KOPT-K1 (cell line): Measurements from ENCODE around the gene TCF3.

Experiments used
- H3K27ac ChIP-seq: fragments of 200-600 bp; sonication (generic); 2 replicates; pipeline ENCODE4 v1.5.1; 2016; ENCODE audit warnings: antibody characterized with exemption, mild to moderate bottlenecking, low read depth, low read length; ENCODE audit not compliant: poor library complexity, severe bottlenecking
- H3K36me3 ChIP-seq: fragments of 200-600 bp; sonication (generic); 2 replicates; pipeline ENCODE4 v1.5.1; 2017; ENCODE audit warnings: antibody characterized with exemption, mild to moderate bottlenecking, low read length, moderate library complexity; ENCODE audit not compliant: insufficient read depth
- H3K9me3 ChIP-seq: fragments of 200-600 bp; sonication (generic); 2 replicates; pipeline ENCODE4 v1.5.1; 2017; ENCODE audit warnings: antibody characterized with exemption, low read length, mild to moderate bottlenecking; ENCODE audit not compliant: insufficient read depth, poor library complexity, severe bottlenecking

The TCF3 gene

DNA sequence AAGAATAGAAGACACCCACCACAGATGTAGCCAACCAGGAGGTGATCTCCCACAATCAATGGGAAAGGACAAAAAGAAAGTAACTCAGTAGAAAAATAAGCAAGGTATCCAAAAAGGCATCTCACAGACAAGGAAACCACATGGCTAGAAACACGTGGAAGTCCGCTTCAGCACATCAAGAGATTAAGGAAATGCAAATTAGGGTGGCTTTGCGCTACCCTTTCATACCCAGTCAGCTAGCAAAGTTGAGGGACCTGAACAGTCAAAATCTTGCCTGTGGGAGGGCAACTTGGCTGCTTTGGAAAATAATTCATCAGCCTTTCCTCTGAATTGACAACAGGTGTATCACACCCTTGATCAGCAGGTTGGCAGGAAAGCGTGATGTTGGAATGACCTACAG lies 35.5 kb downstream of the TCF3 start:
- Histone ChIP-seq H3K36me3 (peaks cover 99% of the 10 kb centered on the region), H3K27ac (no peak overlapping the region), H3K9me3 (no peaks in the 10 kb centered on the region)

- Histone ChIP-seq H3K36me3 (peaks cover 99% of the 10 kb centered on the region), H3K27ac (no peak overlapping the region)
Measured at GRCh38 chr19:1616396-1616795, 36.0 kb downstream of the TCF3 start.

GRCh38 chr19:1615156-1615765 lies 37.2 kb downstream of the TCF3 start:
- H3K27ac ChIP-seq = no peak overlapping the region
- H3K36me3 ChIP-seq = peaks cover 100% of the 10 kb centered on the region
- H3K9me3 ChIP-seq = no peaks in the 10 kb centered on the region

More at GRCh38 chr19:1616396-1616795, 36.0 kb downstream of the TCF3 start:
- H3K9me3 ChIP-seq = no peaks in the 10 kb centered on the region

GRCh38 chr19:1613808-1614570 lies 38.4 kb downstream of the TCF3 start:
- H3K9me3 ChIP-seq = no peaks in the 10 kb centered on the region
- H3K27ac ChIP-seq = peak overlapping the region; percentile 48
- peaks cover 100% of the 10 kb centered on the region for H3K36me3 ChIP-seq

DNA sequence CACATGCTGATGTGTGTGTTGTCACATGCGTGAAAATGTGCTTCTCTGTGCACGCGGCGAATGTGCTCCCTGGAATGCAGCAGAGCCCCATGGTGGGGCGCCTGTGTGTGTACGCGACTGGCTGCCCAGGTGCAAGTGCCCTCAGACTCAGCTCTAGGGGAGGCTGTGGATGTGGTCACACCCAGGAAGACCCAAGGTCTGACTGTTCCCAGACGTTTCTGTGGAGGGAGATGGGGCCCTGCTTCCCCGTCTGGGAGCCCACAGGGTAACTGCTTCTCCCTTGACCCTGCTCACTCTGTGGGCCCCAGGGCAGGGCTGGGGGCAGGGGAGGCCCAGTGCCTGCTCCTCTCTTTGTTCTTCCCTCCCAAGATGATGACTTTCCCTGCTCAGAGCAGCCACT lies 39.3 kb downstream of the TCF3 start:
- Histone ChIP-seq H3K36me3 (peaks cover 96% of the 10 kb centered on the region), H3K27ac (peak overlapping the region; percentile 48)

DNA sequence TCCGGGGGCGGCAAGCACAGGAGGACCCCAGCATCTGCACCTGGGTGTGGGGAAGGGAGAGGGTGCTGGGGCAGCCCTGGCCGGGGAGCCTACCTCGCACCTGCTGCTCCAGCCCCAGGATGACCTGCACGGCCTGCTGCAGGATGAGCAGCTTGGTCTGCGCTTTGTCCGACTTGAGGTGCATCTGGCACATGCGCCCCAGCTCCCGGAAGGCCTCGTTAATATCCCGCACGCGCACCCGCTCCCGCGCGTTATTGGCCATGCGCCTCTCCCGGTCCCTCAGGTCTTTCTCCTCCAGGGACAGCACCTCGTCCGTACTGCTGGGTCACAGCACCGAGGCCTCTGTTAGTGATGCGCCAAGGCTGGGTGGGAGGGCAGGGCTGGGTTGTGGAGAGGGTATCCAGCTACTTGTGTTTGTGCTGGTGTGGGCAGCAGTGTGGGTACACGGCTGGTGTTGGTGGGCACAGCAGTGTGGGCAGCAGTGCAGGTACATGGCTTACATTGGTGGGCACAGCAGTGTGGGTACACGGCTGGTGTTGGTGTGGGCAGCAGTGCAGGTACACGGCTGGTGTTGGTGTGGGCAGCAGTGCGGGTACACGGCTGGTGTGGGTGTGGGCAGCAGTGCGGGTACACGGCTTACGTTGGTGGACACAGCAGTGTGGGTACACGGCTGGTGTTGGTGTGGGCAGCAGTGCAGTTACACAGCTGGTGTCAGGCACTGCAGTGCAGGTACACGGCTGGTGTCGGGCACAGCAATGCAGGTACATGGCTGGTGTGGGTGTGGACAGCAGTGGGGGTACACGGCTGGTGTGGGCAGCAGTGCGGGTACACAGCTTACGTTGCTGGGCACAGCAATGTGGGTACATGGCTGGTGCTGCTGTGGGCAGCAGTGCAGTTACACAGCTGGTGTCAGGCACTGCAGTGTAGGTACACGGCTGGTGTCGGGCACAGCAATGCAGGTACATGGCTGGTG lies 40.0 kb downstream of the TCF3 start:
- Histone ChIP-seq H3K36me3 (peaks cover 88% of the 10 kb centered on the region), H3K27ac (peak overlapping the region; percentile 48), H3K9me3 (no peaks in the 10 kb centered on the region)

More for the DNA sequence above, 39.3 kb downstream of the TCF3 start:
- no peaks in the 10 kb centered on the region for H3K9me3 ChIP-seq

GRCh38 chr19:1611353-1611752 lies 41.1 kb downstream of the TCF3 start:
- H3K36me3 ChIP-seq = peaks cover 78% of the 10 kb centered on the region
- H3K9me3 ChIP-seq = no peaks in the 10 kb centered on the region
- no peak overlapping the region for H3K27ac ChIP-seq

GRCh38 chr19:1610579-1610978 lies 41.8 kb downstream of the TCF3 start:
- peaks cover 70% of the 10 kb centered on the region for H3K36me3 ChIP-seq
- H3K9me3 ChIP-seq = no peaks in the 10 kb centered on the region
- no peak overlapping the region for H3K27ac ChIP-seq

DNA sequence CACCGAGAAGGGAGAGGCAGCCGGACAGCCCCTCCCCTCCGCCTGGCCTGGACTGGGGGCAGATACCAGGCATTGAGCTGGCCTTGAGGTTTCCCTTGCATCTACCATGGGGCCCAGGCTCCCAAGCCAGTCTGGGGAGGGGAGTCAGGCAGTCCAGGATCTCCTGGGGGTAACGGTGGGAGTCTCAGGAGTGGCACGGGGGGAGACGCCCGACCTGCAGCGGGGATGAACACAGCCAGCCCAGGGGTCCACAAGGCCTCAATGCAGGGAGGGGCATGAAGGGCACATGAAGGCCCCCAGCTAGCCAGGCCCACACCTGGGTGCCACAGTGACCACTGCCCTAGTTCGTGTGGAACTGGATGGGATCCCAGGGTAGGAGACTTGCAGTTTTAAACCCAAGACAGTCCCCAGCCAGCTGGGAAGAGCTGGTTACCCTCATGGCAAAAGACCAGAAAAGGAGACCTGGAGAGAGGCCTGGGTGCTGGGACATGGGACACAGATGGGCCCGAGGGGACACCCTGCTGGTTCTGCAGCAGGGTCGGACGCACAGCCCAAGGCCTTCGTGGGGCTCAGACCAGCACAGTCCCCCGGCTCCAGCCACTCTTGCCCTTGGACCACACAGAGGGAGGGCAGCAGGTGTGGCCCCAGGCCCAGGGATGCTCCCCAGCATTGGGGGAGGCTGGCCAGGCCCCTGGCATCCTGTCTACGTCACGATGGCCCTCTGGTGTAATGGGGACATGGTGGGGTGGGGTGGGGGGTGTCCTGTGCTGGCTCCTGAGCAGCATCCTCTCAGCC lies 42.5 kb downstream of the TCF3 start:
- no peaks in the 10 kb centered on the region for H3K9me3 ChIP-seq
- H3K36me3 ChIP-seq = peaks cover 63% of the 10 kb centered on the region
- no peak overlapping the region for H3K27ac ChIP-seq

DNA sequence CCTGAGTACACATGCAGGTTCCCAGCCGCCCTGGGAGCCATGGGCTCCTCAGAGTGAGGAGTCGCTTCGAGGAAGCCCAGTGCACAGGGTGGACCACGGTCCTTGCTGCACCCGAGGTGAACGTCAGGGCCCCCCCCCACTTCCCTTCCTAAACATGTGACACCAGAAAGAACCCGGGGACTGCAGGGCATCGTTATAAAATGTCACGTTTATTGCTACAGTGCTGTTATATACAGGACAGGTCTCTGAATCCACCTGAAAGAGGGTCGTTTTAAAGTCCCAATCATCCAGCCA lies 43.4 kb downstream of the TCF3 start:
- H3K36me3 ChIP-seq = peaks cover 55% of the 10 kb centered on the region
- H3K9me3 ChIP-seq = no peaks in the 10 kb centered on the region
- no peak overlapping the region for H3K27ac ChIP-seq

DNA sequence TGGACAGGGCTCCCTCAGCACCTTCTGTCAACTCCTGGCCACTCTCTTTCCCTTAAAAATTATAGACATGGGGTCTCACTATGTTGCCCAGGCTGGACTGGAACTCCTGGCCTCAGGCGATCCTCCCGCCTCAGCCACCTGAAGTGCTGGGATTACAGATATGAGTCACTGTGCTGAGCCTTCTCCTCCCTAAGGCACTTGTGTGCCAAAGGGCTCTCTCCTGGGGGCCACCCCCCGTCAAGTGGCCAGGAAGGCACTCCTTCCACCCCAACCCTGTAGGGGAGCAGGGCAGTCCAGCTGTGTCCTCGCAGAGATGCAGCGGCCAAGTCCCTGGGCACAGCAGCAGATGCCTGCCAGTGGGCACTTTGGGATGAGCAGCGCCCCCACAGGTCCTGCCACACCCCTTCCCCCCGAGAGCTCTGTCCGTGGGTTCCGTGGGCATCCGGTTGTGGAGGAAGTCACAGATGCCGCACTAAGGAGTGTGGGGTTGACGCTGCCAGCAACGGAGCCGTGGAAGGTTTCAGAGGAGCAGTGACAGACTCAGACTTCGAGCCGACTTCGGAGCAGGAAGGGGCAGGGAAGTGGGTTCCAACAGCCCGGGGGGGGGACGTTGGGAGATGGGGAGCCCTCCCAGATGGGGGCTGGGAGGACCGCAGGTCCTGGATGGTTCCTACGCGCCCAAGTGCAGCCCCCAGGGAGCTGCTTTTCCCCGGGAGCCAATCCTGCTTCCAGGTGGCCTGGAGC lies 43.9 kb downstream of the TCF3 start:
- Histone ChIP-seq H3K36me3 (peaks cover 50% of the 10 kb centered on the region), H3K9me3 (no peaks in the 10 kb centered on the region), H3K27ac (no peak overlapping the region)

- Histone ChIP-seq H3K27ac (peak overlapping the region; percentile 79), H3K36me3 (peaks cover 44% of the 10 kb centered on the region), H3K9me3 (no peaks in the 10 kb centered on the region)
Measured at GRCh38 chr19:1606138-1606651, 46.2 kb downstream of the TCF3 start.

DNA sequence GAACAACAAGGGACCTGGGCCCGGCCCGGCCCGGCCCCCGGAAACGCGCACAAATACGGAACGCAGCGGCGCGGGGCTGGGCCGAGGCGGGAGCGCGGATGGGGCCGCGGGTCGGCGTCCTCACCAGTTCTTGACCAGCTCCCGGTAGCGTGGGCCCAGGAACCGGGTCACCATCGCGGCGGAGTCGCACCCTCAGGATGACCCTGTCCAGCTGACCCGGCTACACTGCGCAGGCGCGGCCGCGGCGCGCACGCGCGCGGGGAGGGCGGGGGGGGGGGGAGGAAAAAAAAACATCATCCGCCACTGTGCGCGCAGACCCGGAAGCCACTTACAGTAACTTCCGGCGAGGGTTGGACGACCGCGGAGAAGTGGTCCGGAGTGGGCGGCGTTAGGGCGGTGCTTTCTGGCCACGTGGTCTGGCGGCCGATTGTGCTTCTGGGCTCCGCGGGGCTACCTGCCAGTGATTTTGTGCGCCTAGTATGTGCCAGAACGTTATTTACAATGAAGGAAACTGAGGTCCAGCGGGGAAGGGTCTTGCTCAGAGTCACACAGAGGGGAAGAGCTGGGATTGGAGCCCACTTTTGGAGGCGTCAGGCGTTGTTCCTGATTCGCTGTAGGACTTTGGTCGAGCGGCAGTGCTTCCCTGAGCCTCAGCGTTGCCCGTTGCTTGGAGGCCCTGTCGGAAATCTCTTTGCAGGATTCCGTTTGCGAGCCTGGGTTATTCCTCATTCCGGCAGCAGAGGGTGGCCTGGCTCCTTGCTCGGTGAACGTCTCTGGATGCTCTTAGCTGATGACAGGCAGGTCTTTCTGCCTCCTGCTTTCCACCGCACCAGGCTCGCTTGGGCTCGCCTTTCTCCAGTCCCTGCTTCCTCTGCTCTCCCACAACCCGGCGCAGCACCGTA lies 46.9 kb downstream of the TCF3 start, which contains the start of gene UQCR11:
Gene UQCR11 (minus strand): TSS at position 227 of the 902 bp plus-strand sequence. CDS start 53 bp downstream, at position 174.
- Histone ChIP-seq H3K36me3 (peaks cover 43% of the 10 kb centered on the region), H3K27ac (peak within 1 kb of the TSS; percentile 79), H3K9me3 (no peaks in the 10 kb centered on the region)
